ENCODE measurements around the gene DMBX1.

DMBX1 gene

GRCh38 chr1:46484783-46485490 lies 4.7 kb upstream of the DMBX1 start:
- DNase-seq, result no peak

GRCh38 chr1:46485564-46486431 lies 3.8 kb upstream of the DMBX1 start:
- no peak for DNase-seq

GRCh38 chr1:46486432-46487015 lies 3.1 kb upstream of the DMBX1 start:
- DNase-seq, result no peak

GRCh38 chr1:46487818-46488218 lies 1.8 kb upstream of the DMBX1 start:
- DNase-seq, result peak in 1 of 2 donors; percentile 24

GRCh38 chr1:46488343-46489168 lies 1.1 kb upstream of the DMBX1 start:
- peak in 1 of 2 donors; percentile 22 for DNase-seq

- DNase-seq, result peak; percentile 30 to 65
These were observed 433 bp upstream of the DMBX1 start for GRCh38 chr1:46489169-46489637.

GRCh38 chr1:46490406-46490655 lies 695 bp downstream of the DMBX1 start:
- no peak for DNase-seq

- DNase-seq, result no peak
These were observed 1.2 kb downstream of the DMBX1 start for GRCh38 chr1:46490656-46491442.

GRCh38 chr1:46491443-46492268 lies 2.0 kb downstream of the DMBX1 start:
- DNase-seq, result no peak

GRCh38 chr1:46492269-46492853 lies 2.7 kb downstream of the DMBX1 start:
- no peak for DNase-seq

- no peak for DNase-seq
These were observed 3.2 kb downstream of the DMBX1 start for GRCh38 chr1:46492871-46493270.

GRCh38 chr1:46493316-46494032 lies 3.8 kb downstream of the DMBX1 start:
- DNase-seq, result no peak

- no peak for DNase-seq
These were observed 5.3 kb downstream of the DMBX1 start for GRCh38 chr1:46494910-46495309.

GRCh38 chr1:46495778-46496177 lies 6.1 kb downstream of the DMBX1 start:
- DNase-seq, result no peak

GRCh38 chr1:46496505-46496904 lies 6.9 kb downstream of the DMBX1 start:
- DNase-seq, result no peak

- DNase-seq, result no peak
These were observed 7.4 kb downstream of the DMBX1 start for GRCh38 chr1:46497020-46497419.

- DNase-seq, result no peak
These were observed 8.0 kb downstream of the DMBX1 start for GRCh38 chr1:46497665-46498064.

- DNase-seq, result no peak
These were observed 11.9 kb downstream of the DMBX1 start for GRCh38 chr1:46501528-46501927.

GRCh38 chr1:46503421-46503820 lies 13.8 kb downstream of the DMBX1 start:
- DNase-seq, result no peak
